COR-L47 (cell line): Measurements from ENCODE around the gene DAZAP2.
"Not testable (repeated sequence)": the region's sequence is repeated elsewhere in the genome, so short reads cannot be mapped to it uniquely, and the experiment has no call there.

Experiments
- DNase-seq: peaks from one replicate; lab custom pipeline; 2025; lab: John Stamatoyannopoulos, UW

DAZAP2 gene

GRCh38 chr12:51247523-51248206, 9.0 kb downstream of the DAZAP2 start:
- no peak for DNase-seq

GRCh38 chr12:51253276-51253675, 14.7 kb downstream of the DAZAP2 start:
- no peak for DNase-seq

- no peak for DNase-seq
Observed at GRCh38 chr12:51254536-51254935, 15.9 kb downstream of the DAZAP2 start.

- DNase-seq, result not testable (repeated sequence)
Observed at GRCh38 chr12:51259600-51259999, 21.0 kb downstream of the DAZAP2 start.

GRCh38 chr12:51262758-51263177, 24.1 kb downstream of the DAZAP2 start:
- DNase-seq, result peak; percentile 16

- no peak for DNase-seq
Observed at GRCh38 chr12:51263341-51263740, 24.7 kb downstream of the DAZAP2 start.

- DNase-seq, result no peak
Observed at GRCh38 chr12:51264297-51264696, 25.7 kb downstream of the DAZAP2 start.

GRCh38 chr12:51265024-51265423, 26.4 kb downstream of the DAZAP2 start:
- DNase-seq, result no peak

- no peak for DNase-seq
Observed at GRCh38 chr12:51269174-51270066, 30.8 kb downstream of the DAZAP2 start.

GRCh38 chr12:51270067-51270950, 31.7 kb downstream of the DAZAP2 start, which contains the start of gene SMAGP:
Gene SMAGP, minus strand, starts transcription at chr12:51270415. Its CDS starts 1,137 bp downstream, at chr12:51269278.
- peak; percentile 36 for DNase-seq

GRCh38 chr12:51270951-51271518, 32.4 kb downstream of the DAZAP2 start:
- DNase-seq, result no peak

- DNase-seq, result not testable (repeated sequence)
Observed at GRCh38 chr12:51272810-51273209, 34.2 kb downstream of the DAZAP2 start.

GRCh38 chr12:51275088-51275487, 36.5 kb downstream of the DAZAP2 start:
- DNase-seq, result no peak

- DNase-seq, result no peak
Observed at GRCh38 chr12:51281202-51281924, 42.7 kb downstream of the DAZAP2 start.

GRCh38 chr12:51285843-51286242, 47.2 kb downstream of the DAZAP2 start:
- DNase-seq, result no peak

GRCh38 chr12:51291603-51292513, 53.2 kb downstream of the DAZAP2 start:
- not testable (repeated sequence) for DNase-seq
